Type B pancreatic cell (in vitro differentiated cells): ENCODE data around the gene ERBB3. TPM values are rescaled to one million over a fixed set of nuclear protein-coding genes. Genes with fewer than 3 reads are reported as not detected.

ENCODE experiments used
- DNase-seq: peaks from one replicate; pipeline ENCODE4 v3.0.0; 2021; ENCODE audit warnings: mixed read lengths; ENCODE audit not compliant: unreplicated experiment; ENCODE audit errors: extremely low spot score
- H3K27ac Mint-ChIP-seq: 2 replicates; pipeline ENCODE4 v1.8.0; 2021; ENCODE audit warnings: mild to moderate bottlenecking, mixed read lengths
- H3K27me3 Mint-ChIP-seq: 2 replicates; pipeline ENCODE4 v1.8.0; 2021; ENCODE audit warnings: mixed read lengths
- H3K36me3 Mint-ChIP-seq: 2 replicates; pipeline ENCODE4 v1.8.0; 2021; ENCODE audit warnings: mixed read lengths
- H3K4me1 Mint-ChIP-seq: one replicate; pipeline ENCODE4 v1.8.0; 2021; ENCODE audit warnings: mixed read lengths; ENCODE audit not compliant: unreplicated experiment
- H3K4me3 Mint-ChIP-seq: 2 replicates; pipeline ENCODE4 v1.8.0; 2021; ENCODE audit warnings: mild to moderate bottlenecking, mixed read lengths
- H3K9me3 Mint-ChIP-seq: 2 replicates; pipeline ENCODE4 v1.8.0; 2021; ENCODE audit warnings: mixed read lengths
- total RNA-seq: library from RNA; stranded (reverse); gene quantifications from 2 replicates; pipeline ENCODE4 v1.2.1, GENCODE V29; 2021; ENCODE audit warnings: low replicate concordance
- TF ChIP-seq, protein P1 (sequence below): fragments of 200-600 bp; sonication (generic); conservative IDR thresholded peaks from 2 replicates; pipeline ENCODE4 v1.5.0; 2021; ENCODE audit warnings: antibody characterized with exemption, mild to moderate bottlenecking

The ERBB3 gene
- total RNA-seq, 1 donor from 2014 or later, result 76.5 TPM

DNA sequence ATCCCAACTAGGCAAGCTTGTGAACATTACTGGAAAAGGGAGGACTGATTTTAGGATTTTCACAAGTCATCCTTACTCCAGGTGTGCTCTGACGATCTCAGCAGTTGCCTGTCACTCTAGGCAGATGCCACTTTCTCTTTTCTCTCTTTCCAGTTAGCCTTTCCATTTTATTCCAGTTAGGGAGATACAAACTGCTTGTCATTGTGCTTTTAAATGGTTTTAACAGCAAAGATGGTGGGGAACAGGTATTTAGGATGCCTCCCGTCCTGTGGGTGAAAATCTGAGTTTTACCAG lies 25.6 kb downstream of the ERBB3 start:
- Mint-ChIP-seq H3K4me1 (peaks cover 29% of the 10 kb centered on the region), H3K27me3 (no peaks in the 10 kb centered on the region), H3K4me3 (peak overlapping the region; percentile 99), H3K27ac (peak overlapping the region; percentile 97), H3K9me3 (no peaks in the 10 kb centered on the region), H3K36me3 (peaks cover 16% of the 10 kb centered on the region)
- DNase-seq, result no peak
- TF ChIP-seq, protein P1, sequence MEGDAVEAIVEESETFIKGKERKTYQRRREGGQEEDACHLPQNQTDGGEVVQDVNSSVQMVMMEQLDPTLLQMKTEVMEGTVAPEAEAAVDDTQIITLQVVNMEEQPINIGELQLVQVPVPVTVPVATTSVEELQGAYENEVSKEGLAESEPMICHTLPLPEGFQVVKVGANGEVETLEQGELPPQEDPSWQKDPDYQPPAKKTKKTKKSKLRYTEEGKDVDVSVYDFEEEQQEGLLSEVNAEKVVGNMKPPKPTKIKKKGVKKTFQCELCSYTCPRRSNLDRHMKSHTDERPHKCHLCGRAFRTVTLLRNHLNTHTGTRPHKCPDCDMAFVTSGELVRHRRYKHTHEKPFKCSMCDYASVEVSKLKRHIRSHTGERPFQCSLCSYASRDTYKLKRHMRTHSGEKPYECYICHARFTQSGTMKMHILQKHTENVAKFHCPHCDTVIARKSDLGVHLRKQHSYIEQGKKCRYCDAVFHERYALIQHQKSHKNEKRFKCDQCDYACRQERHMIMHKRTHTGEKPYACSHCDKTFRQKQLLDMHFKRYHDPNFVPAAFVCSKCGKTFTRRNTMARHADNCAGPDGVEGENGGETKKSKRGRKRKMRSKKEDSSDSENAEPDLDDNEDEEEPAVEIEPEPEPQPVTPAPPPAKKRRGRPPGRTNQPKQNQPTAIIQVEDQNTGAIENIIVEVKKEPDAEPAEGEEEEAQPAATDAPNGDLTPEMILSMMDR, result no peak

DNA sequence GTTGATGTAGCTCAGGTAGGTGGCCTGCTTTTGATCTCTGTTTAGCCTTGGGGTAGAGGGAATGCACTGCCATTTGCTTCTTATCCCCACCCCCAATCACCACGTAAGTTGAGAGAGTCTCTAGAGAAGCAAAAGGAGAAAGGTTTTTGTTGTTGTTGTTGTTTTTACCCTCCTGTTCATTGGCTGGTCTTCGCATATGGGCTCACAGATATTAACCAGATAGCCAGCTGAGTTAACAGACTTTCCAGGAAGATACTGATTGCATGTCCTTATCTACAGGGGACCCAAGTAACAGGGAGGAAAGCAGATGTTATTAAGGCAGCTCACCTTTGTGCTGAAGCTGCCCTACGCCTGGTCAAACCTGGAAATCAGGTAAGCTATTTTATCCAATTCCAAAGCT lies 27.3 kb downstream of the ERBB3 start:
- TF ChIP-seq, protein P1, result no peak
- H3K9me3 Mint-ChIP-seq, result no peaks in the 10 kb centered on the region
- H3K4me3 Mint-ChIP-seq, result no peak overlapping the region
- peaks cover 21% of the 10 kb centered on the region for H3K36me3 Mint-ChIP-seq
- H3K4me1 Mint-ChIP-seq, result peaks cover 29% of the 10 kb centered on the region
- no peaks in the 10 kb centered on the region for H3K27me3 Mint-ChIP-seq
- DNase-seq, result no peak
- no peak overlapping the region for H3K27ac Mint-ChIP-seq

DNA sequence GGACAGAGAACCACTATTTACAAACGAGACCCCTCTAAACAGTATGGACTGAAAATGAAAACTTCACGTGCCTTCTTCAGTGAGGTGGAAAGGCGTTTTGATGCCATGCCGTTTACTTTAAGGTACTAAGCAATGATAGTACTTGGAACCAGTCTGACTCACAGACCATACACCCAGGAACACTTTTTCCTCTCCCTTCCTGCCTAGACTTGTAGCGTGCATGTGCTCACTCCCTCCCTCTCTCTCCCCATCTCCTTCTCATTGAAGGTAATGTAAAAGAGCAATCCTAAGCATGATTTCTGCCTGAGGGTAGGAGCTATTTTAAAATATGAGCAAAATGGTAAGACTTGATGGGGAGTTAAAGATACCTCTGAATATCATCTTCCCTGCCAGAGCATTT lies 30.6 kb downstream of the ERBB3 start:
- no peaks in the 10 kb centered on the region for H3K9me3 Mint-ChIP-seq
- TF ChIP-seq, protein P1, result no peak
- peaks cover 15% of the 10 kb centered on the region for H3K4me1 Mint-ChIP-seq
- H3K36me3 Mint-ChIP-seq, result peaks cover 32% of the 10 kb centered on the region
- no peak overlapping the region for H3K4me3 Mint-ChIP-seq
- H3K27ac Mint-ChIP-seq, result no peak overlapping the region
- no peaks in the 10 kb centered on the region for H3K27me3 Mint-ChIP-seq
- DNase-seq, result no peak

DNA sequence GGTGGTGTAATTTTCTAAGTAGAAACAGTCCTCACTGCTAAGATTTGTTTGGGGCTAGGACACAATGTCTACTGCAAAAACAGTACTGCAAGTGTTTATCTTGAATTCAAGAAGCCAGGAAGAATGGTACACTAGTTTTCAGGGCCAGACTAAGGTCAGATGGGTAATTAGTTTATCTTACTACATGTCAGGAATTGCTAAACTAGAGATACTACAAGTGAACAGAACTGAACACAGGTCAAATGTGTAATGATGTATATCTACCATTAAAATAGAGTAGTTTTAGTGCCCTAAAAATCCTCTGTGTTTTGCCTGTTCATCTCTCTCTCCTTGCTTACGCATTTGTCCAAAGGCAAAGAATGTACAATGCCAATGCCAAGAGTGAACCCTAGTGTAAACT lies 34.1 kb downstream of the ERBB3 start:
- H3K9me3 Mint-ChIP-seq, result no peaks in the 10 kb centered on the region
- TF ChIP-seq, protein P1, result no peak
- H3K4me1 Mint-ChIP-seq, result peaks cover 8% of the 10 kb centered on the region
- no peak for DNase-seq
- peaks cover 43% of the 10 kb centered on the region for H3K36me3 Mint-ChIP-seq
- H3K4me3 Mint-ChIP-seq, result peak overlapping the region; percentile 65
- H3K27ac Mint-ChIP-seq, result peak overlapping the region; percentile 63
- H3K27me3 Mint-ChIP-seq, result peaks cover 4% of the 10 kb centered on the region

DNA sequence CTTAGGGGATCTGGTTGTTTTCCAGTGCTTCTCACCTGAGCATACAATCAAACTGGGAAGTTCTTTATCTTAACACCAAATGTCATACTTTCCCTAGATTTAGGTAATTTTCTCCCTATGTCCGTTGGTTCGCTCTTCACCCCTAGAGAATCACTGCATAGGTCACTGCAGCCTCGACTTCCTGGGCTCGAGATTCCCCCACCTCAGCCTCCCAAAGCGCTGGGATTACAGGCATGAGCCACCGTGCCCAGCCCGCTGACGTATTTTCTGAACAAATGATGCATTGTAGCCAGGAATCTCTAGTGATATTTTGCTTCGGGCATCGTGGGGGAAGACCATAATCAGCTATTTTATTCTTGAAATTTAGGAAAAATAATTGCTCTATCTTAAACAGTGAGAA lies 35.4 kb downstream of the ERBB3 start:
- Mint-ChIP-seq H3K27me3 (peaks cover 4% of the 10 kb centered on the region), H3K4me3 (peak overlapping the region; percentile 99), H3K27ac (peak overlapping the region; percentile 98), H3K36me3 (peaks cover 41% of the 10 kb centered on the region), H3K9me3 (no peaks in the 10 kb centered on the region), H3K4me1 (peaks cover 15% of the 10 kb centered on the region)
- no peak for DNase-seq
- TF ChIP-seq, protein P1, result no peak
